ENCODE data around the gene UPK1B. TPM values are rescaled to one million over a fixed set of nuclear protein-coding genes. Genes with fewer than 3 reads are reported as not detected.
"Not testable (repeated sequence)": the region's sequence is repeated elsewhere in the genome, so short reads cannot be mapped to it uniquely, and the experiment has no call there.

The UPK1B gene
- 0.09 TPM in 1 of 2 replicates, not detected in the other for total RNA-seq

GRCh38 chr3:119173325-119173724 is at the start of gene UPK1B:
Gene UPK1B (plus strand): TSS chr3:119173598. CDS start chr3:119186742, 13,144 bp downstream.
- DNase-seq: no peak

- no peak for DNase-seq
Observed at GRCh38 chr3:119125342-119125741, 48.1 kb upstream of the UPK1B start.

- DNase-seq: no peak
Observed at GRCh38 chr3:119125742-119126504, 47.5 kb upstream of the UPK1B start.

GRCh38 chr3:119130291-119130690 is 43.1 kb upstream of the UPK1B start:
- DNase-seq: not testable (repeated sequence)

GRCh38 chr3:119132291-119132690 is 41.1 kb upstream of the UPK1B start:
- DNase-seq: not testable (repeated sequence)

GRCh38 chr3:119139360-119139759 is 34.0 kb upstream of the UPK1B start:
- DNase-seq: not testable (repeated sequence)

- no peak for DNase-seq
Observed at GRCh38 chr3:119140466-119140865, 32.9 kb upstream of the UPK1B start.

GRCh38 chr3:119145128-119145499 is 28.3 kb upstream of the UPK1B start:
- DNase-seq: no peak

GRCh38 chr3:119145500-119146167 is 27.8 kb upstream of the UPK1B start, which contains the start of gene TEX55:
Gene TEX55 (plus strand): TSS chr3:119146165. CDS start chr3:119146190, 25 bp downstream.
- peak; percentile 52 for DNase-seq

- no peak for DNase-seq
Observed at GRCh38 chr3:119146578-119147375, 26.6 kb upstream of the UPK1B start.

- DNase-seq: no peak
Observed at GRCh38 chr3:119147494-119147893, 25.9 kb upstream of the UPK1B start.

GRCh38 chr3:119148493-119149180 is 24.8 kb upstream of the UPK1B start:
- no peak for DNase-seq

GRCh38 chr3:119149484-119149883 is 23.9 kb upstream of the UPK1B start:
- DNase-seq: peak; percentile 3

GRCh38 chr3:119156868-119157267 is 16.5 kb upstream of the UPK1B start:
- no peak for DNase-seq

- DNase-seq: no peak
Observed at GRCh38 chr3:119157971-119158370, 15.4 kb upstream of the UPK1B start.

GRCh38 chr3:119160361-119160760 is 13.0 kb upstream of the UPK1B start:
- DNase-seq: no peak

GRCh38 chr3:119160815-119161214 is 12.6 kb upstream of the UPK1B start:
- DNase-seq: no peak

GRCh38 chr3:119161240-119161639 is 12.2 kb upstream of the UPK1B start:
- no peak for DNase-seq

GRCh38 chr3:119164745-119165144 is 8.7 kb upstream of the UPK1B start:
- DNase-seq: not testable (repeated sequence)

GRCh38 chr3:119170821-119171220 is 2.6 kb upstream of the UPK1B start:
- DNase-seq: no peak

GRCh38 chr3:119175872-119176756 is 2.7 kb downstream of the UPK1B start:
- no peak for DNase-seq

- no peak for DNase-seq
Observed at GRCh38 chr3:119176778-119177177, 3.4 kb downstream of the UPK1B start.

All from dermis blood vessel endothelial cell (primary cell).